ENCODE measurements around the gene LMAN1L. TPM values are rescaled to one million over a fixed set of nuclear protein-coding genes. Genes with fewer than 3 reads are reported as not detected.

LMAN1L gene
- total and polyA plus RNA-seq, 4 donors: 0.11 to 0.31 TPM; not detected in 2

- H3K9me3 ChIP-seq (ENCODE audit: control insufficient read depth in 4 of 4, insufficient read depth in 3 of 4, low read length in 3 of 4): no peaks in the 10 kb centered on the region
- no peaks in the 10 kb centered on the region for H3K27me3 ChIP-seq (ENCODE audit: control insufficient read depth in 3 of 3, insufficient read depth in 3 of 3, low read length in 2 of 3)
- no peak for TF ChIP-seq CTCF (IDR thresholded peaks at IDR 0.05; ENCODE audit: control extremely low read depth, extremely low read depth)
- peaks cover 0 to 7% (median 3%) of the 10 kb centered on the region in 4 donors for H3K36me3 ChIP-seq (ENCODE audit: control insufficient read depth in 4 of 4, insufficient read depth in 4 of 4, low read length in 4 of 4)
- H3K4me3 ChIP-seq: no peak overlapping the region
- H3K27ac ChIP-seq (ENCODE audit: low read depth in 1 of 2, low read length in 1 of 2): peak overlapping the region in 1 of 2 donors; percentile 87
- DNase-seq: no peak
- H3K9ac ChIP-seq (ENCODE audit: insufficient read depth in 1 of 2, low read length in 2 of 2): no peak overlapping the region
- H3K4me1 ChIP-seq (ENCODE audit: control insufficient read depth in 5 of 5, insufficient read depth in 5 of 5, low read length in 5 of 5): peaks cover 15 to 63% (median 30%) of the 10 kb centered on the region in 5 donors
- 26 to 57% methylated on average over 14 of the region's 14 CpGs for WGBS, 2 donors
- no peak for ATAC-seq (ENCODE audit: insufficient read depth, low FRiP score)
Measured at GRCh38 chr15:74789171-74789631, 23.4 kb upstream of the LMAN1L start.

GRCh38 chr15:74789741-74790079 is 22.9 kb upstream of the LMAN1L start:
- Histone ChIP-seq H3K4me1 (ENCODE audit: control insufficient read depth in 5 of 5, insufficient read depth in 5 of 5, low read length in 5 of 5) (peaks cover 15 to 65% (median 30%) of the 10 kb centered on the region in 5 donors), H3K9me3 (ENCODE audit: control insufficient read depth in 4 of 4, insufficient read depth in 3 of 4, low read length in 3 of 4) (no peaks in the 10 kb centered on the region), H3K9ac (ENCODE audit: insufficient read depth in 1 of 2, low read length in 2 of 2) (peak overlapping the region in 1 of 2 donors; percentile 55), H3K27me3 (ENCODE audit: control insufficient read depth in 3 of 3, insufficient read depth in 3 of 3, low read length in 2 of 3) (no peaks in the 10 kb centered on the region), H3K27ac (ENCODE audit: low read depth in 1 of 2, low read length in 1 of 2) (peak overlapping the region; percentile 36 to 87), H3K36me3 (ENCODE audit: control insufficient read depth in 4 of 4, insufficient read depth in 4 of 4, low read length in 4 of 4) (peaks cover 0 to 7% (median 2%) of the 10 kb centered on the region in 4 donors), H3K4me3 (no peak overlapping the region)
- no peak for DNase-seq
- TF ChIP-seq CTCF (IDR thresholded peaks at IDR 0.05; ENCODE audit: control extremely low read depth, extremely low read depth): no peak
- no peak for ATAC-seq (ENCODE audit: insufficient read depth, low FRiP score)
- 17 to 30% methylated on average over 3 of the region's 3 CpGs for WGBS, 2 donors

- TF ChIP-seq CTCF (IDR thresholded peaks at IDR 0.05; ENCODE audit: control extremely low read depth, extremely low read depth): no peak
- Histone ChIP-seq H3K27me3 (ENCODE audit: control insufficient read depth in 3 of 3, insufficient read depth in 3 of 3, low read length in 2 of 3) (no peaks in the 10 kb centered on the region), H3K36me3 (ENCODE audit: control insufficient read depth in 4 of 4, insufficient read depth in 4 of 4, low read length in 4 of 4) (peaks cover 0 to 4% (median 2%) of the 10 kb centered on the region in 4 donors), H3K4me1 (ENCODE audit: control insufficient read depth in 5 of 5, insufficient read depth in 5 of 5, low read length in 5 of 5) (peaks cover 13 to 62% (median 30%) of the 10 kb centered on the region in 5 donors), H3K9me3 (ENCODE audit: control insufficient read depth in 4 of 4, insufficient read depth in 3 of 4, low read length in 3 of 4) (no peaks in the 10 kb centered on the region), H3K4me3 (no peak overlapping the region), H3K9ac (ENCODE audit: insufficient read depth in 1 of 2, low read length in 2 of 2) (peak overlapping the region in 1 of 2 donors; percentile 55), H3K27ac (ENCODE audit: low read depth in 1 of 2, low read length in 1 of 2) (peak overlapping the region; percentile 36 to 87)
- 11 to 28% methylated on average over 15 of the region's 15 CpGs for WGBS, 2 donors
- DNase-seq: peak; percentile 84 to 87 (median 86)
- no peak for ATAC-seq (ENCODE audit: insufficient read depth, low FRiP score)
Measured at GRCh38 chr15:74790080-74790916, 22.3 kb upstream of the LMAN1L start.

All from lung (tissue), 12 donors.